Kidney tubule cell (primary cell): Measurements from ENCODE around the gene PCDHGA8.
"Not testable (repeated sequence)": the region's sequence is repeated elsewhere in the genome, so short reads cannot be mapped to it uniquely, and the experiment has no call there.

Experiments used
- DNase-seq: peaks from one replicate; pipeline ENCODE4 v3.0.0-alpha.2; 2018; ENCODE audit warnings: low spot score

Gene PCDHGA8

GRCh38 chr5:141403387-141403786, 11.0 kb downstream of the PCDHGA8 start:
- no peak for DNase-seq

GRCh38 chr5:141407790-141408505, 15.5 kb downstream of the PCDHGA8 start, which contains the start of gene PCDHGB6:
PCDHGB6 (plus strand) TSS chr5:141408021; CDS start chr5:141408203, 182 bp downstream.
- peak; percentile 47 for DNase-seq

DNA sequence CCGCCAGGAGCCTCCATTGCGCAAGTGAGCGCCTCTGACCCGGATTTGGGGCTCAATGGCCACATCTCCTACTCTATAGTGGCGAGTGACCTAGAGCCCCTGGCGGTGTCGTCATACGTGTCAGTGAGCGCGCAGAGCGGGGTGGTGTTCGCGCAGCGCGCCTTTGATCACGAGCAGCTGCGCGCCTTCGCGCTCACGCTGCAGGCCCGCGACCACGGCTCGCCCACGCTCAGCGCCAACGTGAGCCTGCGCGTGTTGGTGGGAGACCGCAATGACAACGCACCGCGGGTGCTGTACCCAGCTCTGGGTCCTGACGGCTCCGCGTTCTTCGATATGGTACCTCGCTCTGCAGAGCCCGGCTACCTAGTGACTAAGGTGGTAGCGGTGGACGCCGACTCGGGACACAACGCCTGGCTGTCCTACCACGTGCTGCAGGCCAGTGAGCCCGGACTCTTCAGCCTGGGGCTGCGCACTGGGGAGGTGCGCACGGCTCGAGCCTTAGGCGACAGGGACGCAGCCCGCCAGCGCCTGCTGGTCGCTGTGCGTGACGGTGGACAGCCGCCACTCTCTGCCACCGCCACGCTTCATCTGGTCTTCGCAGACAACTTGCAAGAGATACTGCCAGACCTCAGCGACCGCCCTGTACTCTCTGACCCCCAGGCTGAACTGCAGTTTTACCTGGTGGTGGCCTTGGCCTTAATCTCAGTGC, 17.3 kb downstream of the PCDHGA8 start:
- DNase-seq, result no peak

DNA sequence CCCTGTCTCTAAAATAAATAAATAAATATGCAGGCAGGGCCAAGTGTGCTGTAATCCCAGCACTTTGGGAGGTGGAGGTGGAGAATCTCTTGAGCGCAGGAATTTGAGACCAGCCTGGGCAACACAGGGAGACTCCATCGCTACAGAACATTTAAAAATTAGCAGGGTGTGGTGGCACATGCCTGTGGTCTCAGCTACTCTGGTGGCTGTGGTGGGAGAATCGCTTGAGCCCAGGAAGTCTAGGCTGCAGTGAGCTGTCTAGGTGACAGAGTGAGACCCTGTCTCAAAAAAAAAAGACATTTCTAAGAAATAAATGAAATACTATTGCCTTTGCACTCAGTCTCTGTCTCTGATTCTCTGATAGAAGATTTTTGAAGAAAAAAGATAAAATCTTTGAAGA, 19.1 kb downstream of the PCDHGA8 start:
- no peak for DNase-seq

GRCh38 chr5:141412854-141413539, 20.6 kb downstream of the PCDHGA8 start, which contains the start of gene PCDHGA10:
PCDHGA10 (plus strand) TSS chr5:141412987; CDS start chr5:141413176, 189 bp downstream.
- DNase-seq, result peak; percentile 58

- DNase-seq, result no peak
Measured at GRCh38 chr5:141413540-141414069, 21.2 kb downstream of the PCDHGA8 start.

DNA sequence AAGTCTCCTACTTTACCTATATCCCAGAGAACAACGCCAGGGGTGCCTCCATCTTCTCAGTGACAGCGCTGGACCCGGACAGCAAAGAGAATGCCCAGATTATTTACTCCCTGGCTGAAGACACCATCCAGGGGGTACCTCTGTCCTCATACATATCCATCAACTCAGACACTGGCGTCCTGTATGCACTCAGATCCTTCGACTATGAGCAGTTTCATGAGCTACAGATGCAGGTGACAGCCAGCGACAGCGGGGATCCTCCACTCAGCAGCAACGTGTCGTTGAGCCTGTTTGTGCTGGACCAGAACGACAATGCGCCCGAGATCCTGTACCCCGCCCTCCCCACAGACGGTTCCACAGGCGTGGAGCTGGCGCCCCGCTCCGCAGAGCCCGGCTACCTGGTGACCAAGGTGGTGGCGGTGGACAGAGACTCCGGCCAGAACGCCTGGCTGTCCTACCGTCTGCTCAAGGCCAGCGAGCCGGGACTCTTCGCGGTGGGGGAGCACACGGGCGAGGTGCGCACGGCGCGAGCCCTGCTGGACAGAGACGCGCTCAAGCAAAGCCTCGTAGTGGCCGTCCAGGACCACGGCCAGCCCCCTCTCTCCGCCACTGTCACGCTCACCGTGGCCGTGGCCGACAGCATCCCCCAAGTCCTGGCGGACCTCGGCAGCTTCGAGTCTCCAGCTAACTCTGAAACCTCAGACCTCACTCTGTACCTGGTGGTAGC, 22.3 kb downstream of the PCDHGA8 start:
- not testable (repeated sequence) for DNase-seq

- DNase-seq, result not testable (repeated sequence)
Measured at GRCh38 chr5:141415275-141415618, 22.8 kb downstream of the PCDHGA8 start.

GRCh38 chr5:141417494-141418172, 25.2 kb downstream of the PCDHGA8 start, which contains the start of gene PCDHGB7:
PCDHGB7 (plus strand) TSS chr5:141417677; CDS start chr5:141417860, 183 bp downstream.
- peak; percentile 80 for DNase-seq

- no peak for DNase-seq
Measured at GRCh38 chr5:141419074-141419880, 26.8 kb downstream of the PCDHGA8 start.

DNA sequence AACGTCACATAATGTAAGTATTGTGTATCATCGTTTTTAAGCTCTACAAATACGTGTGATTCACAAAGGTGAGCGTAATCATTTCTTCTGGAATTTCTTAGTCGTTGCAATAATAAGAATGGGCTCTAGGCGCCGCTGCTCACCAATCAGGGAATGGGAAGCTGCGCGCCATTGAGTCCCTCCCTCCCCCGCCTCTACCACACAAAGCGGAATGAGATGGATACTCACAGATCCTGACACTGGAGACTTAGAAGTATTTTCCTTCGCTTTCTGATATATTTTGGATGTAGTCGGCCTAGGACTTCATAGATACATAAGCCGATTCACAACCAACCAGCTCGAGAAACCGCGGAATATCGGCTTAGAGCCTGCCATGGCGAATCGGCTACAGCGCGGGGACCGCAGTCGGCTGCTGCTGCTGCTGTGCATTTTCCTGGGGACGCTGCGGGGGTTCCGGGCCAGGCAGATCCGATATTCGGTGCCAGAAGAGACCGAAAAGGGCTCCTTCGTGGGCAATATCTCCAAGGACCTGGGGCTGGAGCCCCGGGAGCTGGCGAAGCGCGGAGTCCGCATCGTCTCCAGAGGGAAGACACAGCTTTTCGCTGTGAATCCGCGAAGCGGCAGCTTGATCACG, 28.5 kb downstream of the PCDHGA8 start, which contains the start of gene PCDHGA11:
TSS of gene PCDHGA11 (plus strand) at position 197 of the 634 bp plus-strand sequence. CDS start at position 374, 177 bp downstream.
- peak; percentile 56 for DNase-seq

DNA sequence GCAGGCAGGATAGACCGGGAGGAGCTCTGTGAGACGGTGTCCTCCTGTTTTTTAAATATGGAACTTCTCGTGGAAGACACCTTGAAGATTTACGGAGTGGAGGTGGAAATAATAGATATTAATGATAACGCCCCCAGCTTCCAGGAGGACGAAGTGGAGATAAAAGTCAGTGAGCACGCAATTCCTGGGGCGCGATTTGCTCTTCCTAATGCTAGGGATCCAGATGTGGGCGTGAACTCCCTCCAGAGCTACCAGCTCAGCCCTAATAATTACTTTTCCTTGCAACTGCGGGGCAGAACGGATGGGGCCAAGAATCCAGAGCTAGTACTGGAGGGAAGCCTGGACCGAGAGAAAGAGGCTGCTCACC, 29.0 kb downstream of the PCDHGA8 start:
- DNase-seq, result no peak

GRCh38 chr5:141422742-141423291, 30.4 kb downstream of the PCDHGA8 start:
- no peak for DNase-seq

DNA sequence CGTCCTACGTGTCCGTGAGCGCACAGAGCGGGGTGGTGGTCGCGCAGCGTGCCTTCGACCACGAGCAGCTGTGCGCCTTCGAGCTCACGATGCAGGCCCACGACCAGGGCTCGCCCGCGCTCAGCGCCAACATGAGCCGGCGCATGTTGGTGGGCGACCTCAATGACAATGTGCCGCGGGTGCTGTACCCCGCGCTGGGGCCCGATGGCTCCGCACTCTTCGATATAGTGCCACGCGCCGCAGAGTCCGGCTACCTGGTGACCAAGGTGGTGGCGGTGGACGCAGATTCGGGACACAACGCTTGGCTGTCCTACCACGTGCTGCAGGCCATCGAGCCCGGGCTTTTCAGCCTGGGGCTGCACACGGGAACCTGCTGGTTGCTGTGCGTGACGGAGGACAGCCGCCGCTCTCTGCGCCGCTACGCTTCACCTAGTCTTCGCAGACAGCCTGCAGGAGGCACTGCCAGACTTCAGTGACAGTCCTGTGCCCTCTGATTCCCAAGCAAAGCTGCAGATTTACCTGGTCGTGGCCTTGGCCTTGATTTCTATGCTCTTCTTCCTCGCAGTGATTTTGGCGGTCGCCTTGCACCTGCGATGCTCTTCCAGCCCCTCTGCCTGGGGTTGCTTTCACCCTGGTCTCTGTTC, 35.5 kb downstream of the PCDHGA8 start:
- DNase-seq, result no peak

GRCh38 chr5:141430332-141431113, 38.1 kb downstream of the PCDHGA8 start, which contains the start of gene PCDHGA12:
PCDHGA12 (plus strand) TSS chr5:141430507; CDS start chr5:141430760, 253 bp downstream.
- peak; percentile 65 for DNase-seq

DNA sequence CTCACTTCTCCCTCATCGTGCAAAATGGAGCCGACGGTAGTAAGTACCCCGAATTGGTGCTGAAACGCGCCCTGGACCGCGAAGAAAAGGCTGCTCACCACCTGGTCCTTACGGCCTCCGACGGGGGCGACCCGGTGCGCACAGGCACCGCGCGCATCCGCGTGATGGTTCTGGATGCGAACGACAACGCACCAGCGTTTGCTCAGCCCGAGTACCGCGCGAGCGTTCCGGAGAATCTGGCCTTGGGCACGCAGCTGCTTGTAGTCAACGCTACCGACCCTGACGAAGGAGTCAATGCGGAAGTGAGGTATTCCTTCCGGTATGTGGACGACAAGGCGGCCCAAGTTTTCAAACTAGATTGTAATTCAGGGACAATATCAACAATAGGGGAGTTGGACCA, 38.9 kb downstream of the PCDHGA8 start:
- no peak for DNase-seq

DNA sequence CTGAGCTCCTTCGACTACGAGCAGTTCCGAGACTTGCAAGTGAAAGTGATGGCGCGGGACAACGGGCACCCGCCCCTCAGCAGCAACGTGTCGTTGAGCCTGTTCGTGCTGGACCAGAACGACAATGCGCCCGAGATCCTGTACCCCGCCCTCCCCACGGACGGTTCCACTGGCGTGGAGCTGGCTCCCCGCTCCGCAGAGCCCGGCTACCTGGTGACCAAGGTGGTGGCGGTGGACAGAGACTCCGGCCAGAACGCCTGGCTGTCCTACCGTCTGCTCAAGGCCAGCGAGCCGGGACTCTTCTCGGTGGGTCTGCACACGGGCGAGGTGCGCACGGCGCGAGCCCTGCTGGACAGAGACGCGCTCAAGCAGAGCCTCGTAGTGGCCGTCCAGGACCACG, 39.9 kb downstream of the PCDHGA8 start:
- not testable (repeated sequence) for DNase-seq

GRCh38 chr5:141432726-141433125, 40.3 kb downstream of the PCDHGA8 start:
- not testable (repeated sequence) for DNase-seq
